Lower lobe of right lung (tissue), 2 donors: ENCODE measurements around the gene MYO5B. TPM values are rescaled to one million over a fixed set of nuclear protein-coding genes. Genes with fewer than 3 reads are reported as not detected.
A peak's percentile ranks its signal among the peaks of the same experiment; 100 is the strongest.
"Not testable (repeated sequence)": the region's sequence is repeated elsewhere in the genome, so short reads cannot be mapped to it uniquely, and the experiment has no call there.

Experiments
- ATAC-seq, 2 donors: fragments of 200-7000 bp; cut with Tn5 transposase; one replicate each; pipeline ENCODE4 v1.9.1; 2020 to 2022; ENCODE audit warnings: mild to moderate bottlenecking in 2 of 2, moderate library complexity in 2 of 2
- DNase-seq: peaks from one replicate; pipeline ENCODE4 v3.0.0-alpha.2; 2020
- H3K27ac ChIP-seq: fragments of 200-600 bp; one replicate; pipeline ENCODE4 v1.8.0; 2022
- H3K27me3 ChIP-seq: fragments of 200-600 bp; one replicate; pipeline ENCODE4 v1.8.0; 2022; ENCODE audit warnings: low read depth
- H3K36me3 ChIP-seq: fragments of 200-600 bp; one replicate; pipeline ENCODE4 v1.8.0; 2022; ENCODE audit warnings: mild to moderate bottlenecking
- H3K4me1 ChIP-seq: fragments of 200-600 bp; one replicate; pipeline ENCODE4 v1.8.0; 2022
- H3K4me3 ChIP-seq: fragments of 200-600 bp; one replicate; pipeline ENCODE4 v1.8.0; 2022; ENCODE audit warnings: mild to moderate bottlenecking
- H3K9me3 ChIP-seq: fragments of 200-600 bp; one replicate; pipeline ENCODE4 v1.8.0; 2022
- intact Hi-C: fragments of 100-400 bp; cut with DNase I; formaldehyde crosslinking; loops from one replicate; pipeline ENCODE4 v1.11.0; 2022
- long read RNA-seq: library from polyadenylated mRNA; unstranded; transcript quantifications from one replicate; pipeline ENCODE4 v2.0.0, GENCODE V29; 2021
- total RNA-seq: library from RNA; stranded (reverse); fragmentation: NEBNext Ultra II Directional; extraction: Animal tissue kit (Norgen Biotek cat#: 25700); gene quantifications from one replicate; pipeline ENCODE4 v1.2.1, GENCODE V29; 2021
- TF ChIP-seq, protein P1 (sequence below): fragments of 200-600 bp; IDR thresholded peaks from one replicate; pipeline ENCODE4 v1.8.0; 2022; ENCODE audit warnings: antibody characterized with exemption, mild to moderate bottlenecking
- donor health status: DM: no; HTN: yes; CAD: no; lungs with severe emphysema.

Gene MYO5B
- 23.3 TPM for total RNA-seq
- long read RNA-seq, partial matches to known transcripts = 13 of 25 reads
- long read RNA-seq, other reads (novel, unspliced or antisense) = 11 of 25 reads

- Histone ChIP-seq H3K36me3 (no peaks in the 10 kb centered on the region), H3K4me3 (peak within 1 kb of the TSS; percentile 58), H3K9me3 (no peaks in the 10 kb centered on the region), H3K27me3 (peaks cover 45% of the 10 kb centered on the region), H3K4me1 (peaks cover 4% of the 10 kb centered on the region), H3K27ac (peak within 1 kb of the TSS; percentile 72)
- DNase-seq = peak; percentile 90
- intact Hi-C loops = no loop called here
- TF ChIP-seq, protein P1, sequence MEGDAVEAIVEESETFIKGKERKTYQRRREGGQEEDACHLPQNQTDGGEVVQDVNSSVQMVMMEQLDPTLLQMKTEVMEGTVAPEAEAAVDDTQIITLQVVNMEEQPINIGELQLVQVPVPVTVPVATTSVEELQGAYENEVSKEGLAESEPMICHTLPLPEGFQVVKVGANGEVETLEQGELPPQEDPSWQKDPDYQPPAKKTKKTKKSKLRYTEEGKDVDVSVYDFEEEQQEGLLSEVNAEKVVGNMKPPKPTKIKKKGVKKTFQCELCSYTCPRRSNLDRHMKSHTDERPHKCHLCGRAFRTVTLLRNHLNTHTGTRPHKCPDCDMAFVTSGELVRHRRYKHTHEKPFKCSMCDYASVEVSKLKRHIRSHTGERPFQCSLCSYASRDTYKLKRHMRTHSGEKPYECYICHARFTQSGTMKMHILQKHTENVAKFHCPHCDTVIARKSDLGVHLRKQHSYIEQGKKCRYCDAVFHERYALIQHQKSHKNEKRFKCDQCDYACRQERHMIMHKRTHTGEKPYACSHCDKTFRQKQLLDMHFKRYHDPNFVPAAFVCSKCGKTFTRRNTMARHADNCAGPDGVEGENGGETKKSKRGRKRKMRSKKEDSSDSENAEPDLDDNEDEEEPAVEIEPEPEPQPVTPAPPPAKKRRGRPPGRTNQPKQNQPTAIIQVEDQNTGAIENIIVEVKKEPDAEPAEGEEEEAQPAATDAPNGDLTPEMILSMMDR = peak; percentile 16
- peak; percentile 96 to 97 for ATAC-seq
Measured at GRCh38 chr18:50194631-50195532, at the start of gene MYO5B. MYO5B (minus strand) TSS chr18:50195147; CDS start chr18:50194793, 354 bp downstream.

DNA sequence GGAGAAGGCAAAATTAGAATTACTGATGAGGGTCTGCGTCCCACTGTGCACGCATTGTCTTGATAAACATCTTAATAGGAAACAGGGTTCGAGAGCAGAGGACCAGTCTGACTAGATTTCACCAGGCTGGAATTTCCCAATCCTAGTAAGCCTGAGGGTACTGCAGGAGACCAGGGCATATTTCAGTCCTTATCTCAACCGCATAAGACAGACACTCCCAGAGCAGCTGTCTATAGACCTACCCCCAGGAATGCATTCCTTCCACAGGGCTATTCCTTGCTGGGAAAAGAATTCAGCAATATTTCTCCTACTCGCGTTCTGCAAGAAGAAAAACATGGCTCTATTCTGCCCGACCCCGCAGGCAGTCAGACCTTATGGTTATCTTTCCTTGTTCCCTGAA lies 46.8 kb upstream of the MYO5B start:
- H3K4me1 ChIP-seq, H3K4me3 ChIP-seq, ATAC-seq, H3K27me3 ChIP-seq, intact Hi-C loops, H3K9me3 ChIP-seq, H3K36me3 ChIP-seq, DNase-seq, H3K27ac ChIP-seq: not testable (repeated sequence)

GRCh38 chr18:50240080-50240563 lies 45.2 kb upstream of the MYO5B start:
- Histone ChIP-seq H3K4me3 (no peak overlapping the region), H3K27ac (no peak overlapping the region), H3K27me3 (no peaks in the 10 kb centered on the region), H3K36me3 (no peaks in the 10 kb centered on the region), H3K9me3 (no peaks in the 10 kb centered on the region), H3K4me1 (no peaks in the 10 kb centered on the region)
- intact Hi-C loops = no loop called here
- ATAC-seq (no peak), DNase-seq (no peak)
- TF ChIP-seq, protein P1 = no peak

- no peaks in the 10 kb centered on the region for H3K36me3 ChIP-seq
- DNase-seq (no peak), ATAC-seq (no peak)
- no peaks in the 10 kb centered on the region for H3K9me3 ChIP-seq
- intact Hi-C loops = no loop called here
- TF ChIP-seq, protein P1 = no peak
- H3K27ac ChIP-seq = no peak overlapping the region
- H3K27me3 ChIP-seq = no peaks in the 10 kb centered on the region
- no peaks in the 10 kb centered on the region for H3K4me1 ChIP-seq
- H3K4me3 ChIP-seq = no peak overlapping the region
Measured at GRCh38 chr18:50232419-50232818, 37.5 kb upstream of the MYO5B start.

- no peaks in the 10 kb centered on the region for H3K4me1 ChIP-seq
- intact Hi-C loops = no loop called here
- no peaks in the 10 kb centered on the region for H3K9me3 ChIP-seq
- TF ChIP-seq, protein P1 = no peak
- DNase-seq (no peak), ATAC-seq (no peak)
- H3K27me3 ChIP-seq = no peaks in the 10 kb centered on the region
- no peaks in the 10 kb centered on the region for H3K36me3 ChIP-seq
- no peak overlapping the region for H3K4me3 ChIP-seq
- no peak overlapping the region for H3K27ac ChIP-seq
Measured at GRCh38 chr18:50231621-50232020, 36.7 kb upstream of the MYO5B start.

GRCh38 chr18:50220249-50220648 lies 25.3 kb upstream of the MYO5B start:
- H3K9me3 ChIP-seq, H3K27ac ChIP-seq, H3K27me3 ChIP-seq, H3K36me3 ChIP-seq, DNase-seq, intact Hi-C loops, H3K4me1 ChIP-seq, H3K4me3 ChIP-seq, ATAC-seq: not testable (repeated sequence)
